C4-2B (cell line): ENCODE measurements around the gene RNASEH2A.

Experiments used
- CTCF ChIP-seq: fragments of 450-650 bp; conservative IDR thresholded peaks from 2 replicates; pipeline ENCODE4 v1.5.1; 2017; ENCODE audit warnings: mild to moderate bottlenecking
- ZFX ChIP-seq: fragments of 450-650 bp; IDR thresholded peaks from 2 replicates; pipeline ENCODE4 v1.6.1; 2017

DNA sequence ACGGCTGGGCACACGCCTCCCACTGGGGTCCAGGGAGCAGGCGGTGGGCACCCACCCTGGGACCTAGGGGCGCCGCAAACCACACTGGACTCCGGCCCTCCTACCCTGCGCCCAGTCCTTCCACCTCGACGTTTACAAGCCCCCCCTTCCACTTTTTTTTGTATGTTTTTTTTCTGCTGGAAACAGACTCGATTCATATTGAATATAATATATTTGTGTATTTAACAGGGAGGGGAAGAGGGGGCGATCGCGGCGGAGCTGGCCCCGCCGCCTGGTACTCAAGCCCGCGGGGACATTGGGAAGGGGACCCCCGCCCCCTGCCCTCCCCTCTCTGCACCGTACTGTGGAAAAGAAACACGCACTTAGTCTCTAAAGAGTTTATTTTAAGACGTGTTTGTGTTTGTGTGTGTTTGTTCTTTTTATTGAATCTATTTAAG is 13.5 kb upstream of the RNASEH2A start:
- TF ChIP-seq CTCF (no peak), ZFX (no peak)
